Germinal center (tissue), 1 donor: Measurements from ENCODE around the gene NSUN7.
"Not testable (repeated sequence)": the region's sequence is repeated elsewhere in the genome, so short reads cannot be mapped to it uniquely, and the experiment has no call there.

Source experiments
- DNase-seq: peaks from one replicate; pipeline ENCODE4 v3.0.0; 2012; ENCODE audit warnings: mixed read lengths, low spot score

Gene NSUN7

DNA sequence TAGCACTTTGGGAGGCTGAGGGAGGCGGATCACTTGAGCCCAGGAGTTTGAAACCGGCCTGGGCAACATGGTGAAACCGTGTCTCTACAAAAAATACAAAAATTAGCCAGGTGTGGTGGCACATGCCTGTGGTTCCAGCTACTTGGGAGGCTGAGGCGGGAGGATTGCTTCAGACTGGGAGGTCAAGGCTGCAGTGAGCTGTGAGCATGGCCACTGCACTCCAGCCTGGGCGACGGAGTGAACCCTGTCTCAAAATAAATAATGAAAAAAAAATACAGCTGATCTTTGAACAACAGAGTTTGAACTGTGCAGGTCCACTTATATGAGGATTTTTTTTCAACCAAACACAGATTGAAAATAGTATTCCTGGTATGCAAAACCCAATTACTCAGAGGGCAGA lies 67.4 kb downstream of the NSUN7 start:
- DNase-seq, result not testable (repeated sequence)

- DNase-seq, result no peak
These were observed 70.3 kb downstream of the NSUN7 start for GRCh38 chr4:40820101-40820500.

- no peak for DNase-seq
These were observed 72.8 kb downstream of the NSUN7 start for GRCh38 chr4:40822420-40823166.

DNA sequence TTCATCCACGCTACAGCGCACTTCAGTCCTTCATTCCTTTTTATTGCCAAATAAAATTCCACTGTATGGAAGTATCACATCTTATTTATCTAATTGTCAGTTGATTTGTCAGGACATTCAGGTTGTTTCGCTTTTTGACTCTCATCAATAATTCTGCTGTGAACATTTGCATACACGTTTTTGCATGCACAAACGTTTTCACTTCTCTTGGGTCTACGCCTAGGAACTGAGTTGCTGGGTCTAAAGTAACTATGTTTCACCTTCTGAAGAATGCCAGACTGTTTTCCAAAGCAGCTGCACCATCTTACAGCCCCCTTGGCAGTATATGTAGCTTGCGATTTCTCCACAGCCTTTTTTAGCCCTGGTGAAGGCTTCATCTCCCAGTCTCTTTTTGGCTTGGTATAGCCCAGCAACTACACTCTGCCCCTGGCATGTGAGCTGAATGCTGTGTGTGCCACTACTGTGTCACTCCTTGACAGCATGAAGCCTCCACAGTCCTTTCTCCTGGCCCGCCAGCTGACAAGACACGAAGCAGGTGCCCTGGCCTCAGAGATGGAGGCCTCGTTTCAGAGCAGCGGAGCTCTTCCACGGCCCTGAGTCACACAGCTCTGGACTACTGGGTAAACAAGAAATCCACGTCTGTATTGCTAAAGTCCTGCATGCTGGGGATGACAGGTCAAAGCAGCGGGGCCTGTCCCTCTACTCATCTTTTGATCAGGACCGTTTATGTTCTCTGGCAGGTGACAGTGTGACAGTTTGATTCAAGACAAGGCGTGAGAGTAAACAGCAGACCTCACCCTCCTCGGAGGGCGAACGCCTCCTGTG lies 75.5 kb downstream of the NSUN7 start:
- no peak for DNase-seq

DNA sequence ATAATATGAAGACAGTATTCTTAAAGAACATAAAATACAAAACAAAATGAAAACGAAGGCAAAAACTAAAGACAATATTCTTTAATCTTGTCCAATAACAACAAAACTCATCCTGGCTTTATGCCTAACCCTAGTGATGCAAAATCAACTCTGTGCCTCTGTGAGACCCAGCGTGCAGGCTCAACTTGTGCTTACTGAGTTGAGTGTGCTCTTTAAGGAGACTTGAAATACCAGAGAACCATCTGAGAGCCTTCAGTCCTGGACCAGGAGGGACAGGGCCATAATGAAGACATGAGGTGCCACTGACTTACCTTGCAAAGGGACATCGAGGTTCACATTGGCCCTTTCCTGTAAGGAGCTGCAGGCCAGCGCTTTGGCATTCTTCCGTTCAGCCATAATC lies 77.1 kb downstream of the NSUN7 start:
- no peak for DNase-seq

DNA sequence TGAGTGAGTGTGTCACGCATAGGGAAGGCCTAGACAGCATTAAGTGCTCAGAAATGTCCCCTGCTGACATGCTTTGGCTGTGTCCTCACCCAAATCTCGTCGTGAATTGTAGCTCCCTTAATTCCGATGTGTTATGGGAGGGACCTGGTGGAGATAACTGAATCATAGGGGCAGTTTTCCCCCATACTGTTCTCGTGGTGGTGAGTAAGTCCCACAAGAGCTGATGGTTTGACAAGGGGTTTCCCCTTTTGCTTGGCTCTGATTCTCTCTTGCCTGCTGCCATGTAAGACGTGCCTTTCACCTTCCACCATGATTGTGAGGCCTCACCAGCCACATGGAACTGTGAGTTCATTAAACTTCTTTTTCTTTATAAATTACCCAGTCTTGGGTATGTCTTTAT lies 78.0 kb downstream of the NSUN7 start:
- no peak for DNase-seq

DNA sequence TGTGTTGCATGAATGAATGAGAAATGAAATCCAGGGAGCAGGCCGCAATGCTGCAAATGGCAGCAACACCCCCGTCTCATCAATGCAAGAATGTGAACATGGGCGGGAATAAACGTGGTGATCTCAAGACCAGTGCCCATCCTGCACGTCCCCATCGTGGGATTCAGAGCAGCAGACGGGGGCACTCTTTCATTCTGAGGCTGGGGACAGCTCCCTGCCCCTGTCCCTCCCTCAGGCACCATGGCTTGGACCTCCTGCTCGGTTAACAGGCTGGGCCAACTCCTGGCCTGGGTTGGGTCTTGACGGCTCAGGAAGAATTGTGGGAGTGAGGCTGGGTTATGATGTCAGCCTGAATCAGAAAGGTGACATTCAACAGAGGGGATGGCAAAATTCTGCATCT lies 78.9 kb downstream of the NSUN7 start:
- no peak for DNase-seq

DNA sequence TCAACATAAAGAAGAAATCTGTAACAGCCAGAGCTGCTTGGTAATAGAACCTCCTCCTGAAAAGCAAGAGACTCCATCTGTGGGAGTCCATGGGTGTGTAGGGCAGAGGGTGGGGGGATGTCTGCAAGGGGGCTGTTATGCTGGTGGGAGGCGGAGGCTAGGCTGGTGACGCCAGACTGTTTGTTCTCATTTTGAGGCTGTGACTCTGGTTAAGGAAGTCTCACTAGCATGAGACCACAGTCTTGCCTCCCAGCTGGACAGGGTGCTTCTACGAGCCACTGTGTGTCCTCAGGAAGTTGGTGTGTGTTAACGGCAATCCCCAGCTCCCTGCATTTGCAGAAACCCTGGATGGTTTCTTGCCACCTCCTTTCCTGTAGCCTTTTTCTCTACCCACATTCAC lies 79.8 kb downstream of the NSUN7 start:
- DNase-seq, result no peak

GRCh38 chr4:40831146-40831907 lies 81.6 kb downstream of the NSUN7 start:
- no peak for DNase-seq

GRCh38 chr4:40832175-40832574 lies 82.4 kb downstream of the NSUN7 start:
- no peak for DNase-seq

DNA sequence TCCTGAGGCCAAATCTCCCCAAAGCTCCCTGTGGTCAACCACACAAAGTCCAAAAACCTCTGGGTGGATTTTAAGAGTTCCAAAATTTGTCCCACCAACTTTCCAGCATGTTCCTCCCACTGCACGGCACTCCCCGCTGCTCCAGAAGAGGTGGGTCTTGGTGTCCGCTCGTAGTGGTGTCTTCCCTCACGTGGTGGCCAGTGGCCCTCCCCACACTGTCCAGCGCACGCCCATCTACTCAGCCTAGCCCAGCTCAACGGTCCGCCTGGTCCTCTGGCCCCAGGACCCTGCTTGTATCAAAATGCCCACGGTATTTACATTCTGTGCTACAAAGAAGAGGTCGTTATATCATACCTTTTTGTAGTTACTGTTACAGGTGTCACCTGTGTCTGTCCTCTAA lies 83.5 kb downstream of the NSUN7 start:
- DNase-seq, result no peak

DNA sequence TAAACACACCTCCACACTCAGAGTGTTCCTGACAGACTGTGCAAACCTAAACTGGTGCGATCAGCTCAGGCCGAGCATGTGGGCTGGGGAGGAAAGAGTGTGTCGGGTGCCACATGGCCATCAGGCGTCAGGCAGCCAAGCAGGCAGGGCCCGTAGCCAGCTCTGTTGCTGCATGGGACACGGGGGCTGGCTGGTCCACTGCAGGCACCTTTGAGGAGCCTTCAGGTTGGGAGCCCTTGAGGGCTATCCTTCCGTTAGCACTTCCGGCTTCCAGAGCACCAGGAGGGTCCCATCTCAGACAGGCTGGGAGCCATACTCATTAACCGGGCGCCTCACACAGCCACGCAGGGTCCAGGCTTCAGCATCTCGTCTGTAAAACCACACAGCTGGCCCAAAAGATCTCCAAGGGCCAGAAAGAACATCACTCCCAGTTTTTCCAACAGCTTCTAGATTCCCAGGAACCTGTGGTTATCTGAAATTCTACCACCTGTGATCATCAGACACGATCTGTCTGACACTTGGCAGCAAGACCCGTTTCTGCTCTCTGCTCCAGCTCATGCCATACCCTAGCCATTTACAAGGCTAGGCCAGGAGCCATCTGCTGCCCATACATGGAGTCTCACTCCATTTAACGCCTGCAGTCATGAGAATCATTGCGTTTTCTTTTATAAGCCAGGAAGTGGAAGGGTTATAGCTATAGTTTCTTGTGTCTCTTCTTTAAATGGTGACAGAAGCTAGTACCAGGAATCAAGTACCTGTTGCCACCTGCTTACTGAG lies 87.5 kb downstream of the NSUN7 start:
- no peak for DNase-seq

DNA sequence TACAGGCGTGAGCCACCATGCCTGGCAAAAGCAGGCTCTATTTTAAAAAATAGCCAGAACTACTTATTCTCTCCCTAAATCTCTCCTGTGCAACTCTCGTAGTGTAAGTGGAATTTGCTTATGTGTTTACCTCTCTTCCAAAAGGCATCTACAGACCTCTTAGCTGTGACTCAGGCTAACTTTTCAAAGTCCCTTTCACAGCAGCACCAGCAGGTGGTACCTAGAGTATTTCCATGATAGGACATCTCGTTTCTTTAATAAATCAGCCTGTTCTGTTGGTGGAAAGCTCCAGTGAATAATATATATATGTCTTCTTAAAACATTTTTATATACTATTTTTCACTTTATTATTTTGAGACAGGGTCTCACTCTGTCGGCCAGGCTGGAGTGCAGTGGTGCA lies 89.0 kb downstream of the NSUN7 start:
- no peak for DNase-seq

- DNase-seq, result no peak
These were observed 90.7 kb downstream of the NSUN7 start for GRCh38 chr4:40840255-40840984.

GRCh38 chr4:40840985-40841571 lies 91.3 kb downstream of the NSUN7 start:
- DNase-seq, result peak; percentile 70

- DNase-seq, result no peak
These were observed 92.6 kb downstream of the NSUN7 start for GRCh38 chr4:40842318-40842717.

- DNase-seq, result no peak
These were observed 93.1 kb downstream of the NSUN7 start for GRCh38 chr4:40842725-40843423.

DNA sequence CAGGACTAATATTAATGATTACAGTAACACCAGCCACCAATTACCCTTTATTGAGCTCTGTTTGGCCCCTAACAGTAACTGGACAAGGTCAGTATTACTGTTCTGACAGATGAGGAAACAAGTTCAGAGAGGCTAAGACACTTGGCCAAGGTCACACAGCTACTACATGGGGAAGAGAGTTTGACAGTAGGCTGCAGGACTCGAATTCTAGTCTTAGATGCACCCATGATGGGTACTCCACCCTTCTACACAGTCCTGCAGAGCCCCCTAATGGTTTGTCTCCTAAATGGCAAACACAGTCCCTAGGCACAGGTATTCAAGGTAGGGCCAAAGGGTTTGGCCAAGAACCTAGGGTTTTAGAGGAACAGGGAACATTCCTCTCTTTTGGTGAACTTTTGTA lies 93.9 kb downstream of the NSUN7 start:
- no peak for DNase-seq

GRCh38 chr4:40844261-40844660 lies 94.5 kb downstream of the NSUN7 start:
- DNase-seq, result no peak

DNA sequence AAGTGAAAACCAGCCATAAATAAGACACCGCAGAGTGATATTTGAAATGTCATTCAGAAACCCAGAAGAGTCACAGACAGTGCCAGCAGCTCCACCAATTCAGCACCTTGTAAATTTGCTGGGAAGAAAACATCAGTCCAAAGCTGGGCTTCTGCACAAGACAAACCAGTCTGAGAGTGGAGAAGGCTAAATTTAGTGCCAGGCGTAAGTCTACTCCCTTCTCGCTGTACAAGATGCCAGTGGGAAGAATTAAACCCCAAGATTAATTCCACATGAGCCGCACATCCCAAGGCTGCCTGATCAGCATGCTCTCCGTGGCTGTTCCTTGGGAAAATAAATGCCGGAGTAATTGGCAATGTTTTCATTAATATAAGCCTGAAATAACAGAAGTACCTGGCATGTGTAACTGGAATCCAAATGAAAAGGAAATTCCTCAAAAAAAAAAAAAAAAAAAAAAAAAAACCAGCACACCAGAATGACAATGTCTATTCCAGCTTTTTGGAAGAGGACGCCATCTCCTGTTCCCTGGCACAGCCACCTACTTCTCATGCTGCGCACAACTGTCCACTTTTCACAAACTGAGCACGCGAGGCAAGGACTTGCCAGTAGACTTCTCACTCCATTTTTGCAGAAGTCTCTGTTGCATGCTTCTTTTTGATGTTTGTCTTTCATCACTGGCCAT lies 95.5 kb downstream of the NSUN7 start:
- no peak for DNase-seq
